Measurements from ENCODE around the gene HSPD1. TPM values are rescaled to one million over a fixed set of nuclear protein-coding genes. Genes with fewer than 3 reads are reported as not detected.

HSPD1 gene
- total RNA-seq (100 to 1,000 TPM; 154 to 157 TPM), total RNA-seq (123 to 2,775 (median 286) reads per million in 172 experiments)
- polyA plus RNA-seq (2013, experiment 1 of 2), result 128 TPM
- 177 TPM for polyA plus RNA-seq (2013, experiment 2 of 2)

- CTCF ChIA-PET, result interaction anchor here (0.8 to 1.1 kb wide), 4 partner anchors 9 to 65 kb away, joined by 3 to 6 read pairs (median 4); partner anchors contain the start of genes COQ10B and SF3B1
- Histone ChIP-seq H3K4me1 (ENCODE audit: insufficient read depth, low read length) (peaks cover 41% of the 10 kb centered on the region), H3K36me3 (ENCODE audit: insufficient read depth, low read length) (peaks cover 54% of the 10 kb centered on the region), H3K4me3 (ENCODE audit: low read length) (peak within 1 kb of the TSS; percentile 95), H3K27me3 (ENCODE audit: control insufficient read depth in 1 of 2, insufficient read depth in 2 of 2, low read length in 2 of 2) (no peaks in the 10 kb centered on the region), H3K27ac (ENCODE audit: low read depth in 1 of 2, low read length in 2 of 2) (peak within 1 kb of the TSS; percentile 93 to 97), H3K9me3 (ENCODE audit: control insufficient read depth in 1 of 2, insufficient read depth in 1 of 2, low read length in 2 of 2) (no peaks in the 10 kb centered on the region)
- peak within 1 kb of the TSS; percentile 94 for H3K4me3 Mint-ChIP-seq
- H3K4me1 Mint-ChIP-seq (ENCODE audit: low read depth), result peaks cover 69% of the 10 kb centered on the region
- H3K27ac Mint-ChIP-seq, result peak within 1 kb of the TSS; percentile 87
- peaks cover 96% of the 10 kb centered on the region for H3K36me3 Mint-ChIP-seq (ENCODE audit: low read depth)
- no peaks in the 10 kb centered on the region for H3K9me3 Mint-ChIP-seq
- H3K27me3 Mint-ChIP-seq, result no peaks in the 10 kb centered on the region
- TF ChIP-seq CTCF (IDR thresholded peaks at IDR 0.05), result no peak
- peak; percentile 91 to 99 (median 95) for DNase-seq
- ATAC-seq (ENCODE audit: poor library complexity), result peak; percentile 85
- POLR2A ChIA-PET, result interaction anchor here (0.5 to 8.1 kb wide), 30 partner anchors 8 to 1843 kb away, joined by 3 to 219 read pairs (median 4); partner anchors contain the start of genes ANKRD44, COQ10B, GTF3C3 and MARS2
- intact Hi-C loops (cut with DNase I, micrococcal nuclease), result loop anchor here (1.0 to 5.0 kb wide), 5 partner anchors 15 to 207 kb away; partner anchors contain the start of genes COQ10B (in 1 of the 2), MARS2 (in 1 of the 2) and SF3B1 (in 1 of the 2)
These were observed at the start of gene HSPD1, which contains the start of gene HSPE1 for GRCh38 chr2:197499594-197500502. TSS of gene HSPD1 (minus strand) at chr2:197499840. CDS start at chr2:197498848, 992 bp downstream. TSS of gene HSPE1 (plus strand) at chr2:197500379. CDS start at chr2:197500437, 58 bp downstream.

- TF ChIP-seq CTCF (IDR thresholded peaks at IDR 0.05), result no peak
- H3K27me3 Mint-ChIP-seq, result no peaks in the 10 kb centered on the region
- intact Hi-C loops (cut with DNase I, micrococcal nuclease), result no loop called here
- POLR2A ChIA-PET, result no interaction called here
- no peak overlapping the region for H3K27ac Mint-ChIP-seq
- peaks cover 87% of the 10 kb centered on the region for H3K36me3 Mint-ChIP-seq (ENCODE audit: low read depth)
- Histone ChIP-seq H3K9me3 (ENCODE audit: control insufficient read depth in 1 of 2, insufficient read depth in 1 of 2, low read length in 2 of 2) (no peaks in the 10 kb centered on the region), H3K4me1 (ENCODE audit: insufficient read depth, low read length) (no peaks in the 10 kb centered on the region), H3K27me3 (ENCODE audit: control insufficient read depth in 1 of 2, insufficient read depth in 2 of 2, low read length in 2 of 2) (no peaks in the 10 kb centered on the region), H3K27ac (ENCODE audit: low read depth in 1 of 2, low read length in 2 of 2) (no peak overlapping the region), H3K36me3 (ENCODE audit: insufficient read depth, low read length) (peaks cover 58% of the 10 kb centered on the region), H3K4me3 (ENCODE audit: low read length) (no peak overlapping the region)
- H3K4me3 Mint-ChIP-seq, result no peak overlapping the region
- CTCF ChIA-PET, result no interaction called here
- no peak for ATAC-seq (ENCODE audit: poor library complexity)
- H3K9me3 Mint-ChIP-seq, result no peaks in the 10 kb centered on the region
- no peak for DNase-seq
- H3K4me1 Mint-ChIP-seq (ENCODE audit: low read depth), result peaks cover 8% of the 10 kb centered on the region
These were observed 48.9 kb upstream of the HSPD1 start for GRCh38 chr2:197548582-197548981.

- intact Hi-C loops (cut with DNase I, micrococcal nuclease), result no loop called here
- no peaks in the 10 kb centered on the region for H3K27me3 Mint-ChIP-seq
- H3K4me3 Mint-ChIP-seq, result no peak overlapping the region
- Histone ChIP-seq H3K27me3 (ENCODE audit: control insufficient read depth in 1 of 2, insufficient read depth in 2 of 2, low read length in 2 of 2) (no peaks in the 10 kb centered on the region), H3K36me3 (ENCODE audit: insufficient read depth, low read length) (peaks cover 63% of the 10 kb centered on the region), H3K9me3 (ENCODE audit: control insufficient read depth in 1 of 2, insufficient read depth in 1 of 2, low read length in 2 of 2) (no peaks in the 10 kb centered on the region), H3K4me3 (ENCODE audit: low read length) (no peak overlapping the region), H3K27ac (ENCODE audit: low read depth in 1 of 2, low read length in 2 of 2) (no peak overlapping the region), H3K4me1 (ENCODE audit: insufficient read depth, low read length) (no peaks in the 10 kb centered on the region)
- H3K27ac Mint-ChIP-seq, result peak overlapping the region; percentile 53
- peaks cover 8% of the 10 kb centered on the region for H3K4me1 Mint-ChIP-seq (ENCODE audit: low read depth)
- ATAC-seq (ENCODE audit: poor library complexity), result no peak
- H3K36me3 Mint-ChIP-seq (ENCODE audit: low read depth), result peaks cover 87% of the 10 kb centered on the region
- POLR2A ChIA-PET, result no interaction called here
- no peak for DNase-seq
- no peaks in the 10 kb centered on the region for H3K9me3 Mint-ChIP-seq
- CTCF ChIA-PET, result no interaction called here
- no peak for TF ChIP-seq CTCF (IDR thresholded peaks at IDR 0.05)
These were observed 47.7 kb upstream of the HSPD1 start for GRCh38 chr2:197547163-197547900.

Measured in CD4-positive, alpha-beta T cell (primary cell).